K562 (cell line): ENCODE results near the gene MBOAT1. TPM values are rescaled to one million over a fixed set of nuclear protein-coding genes. Genes with fewer than 3 reads are reported as not detected.

Source experiments
- ATF7 ChIP-seq: fragments of 450-650 bp; IDR thresholded peaks from 2 replicates; pipeline ENCODE4 v1.7.1; 2014; ENCODE audit warnings: mild to moderate bottlenecking, moderate library complexity
- CBX2 ChIP-seq: fragments of 200-600 bp; sonication (generic); IDR thresholded peaks from one replicate; pipeline ENCODE4 v1.6.1; 2012; ENCODE audit warnings: mild to moderate bottlenecking, low read length, inconsistent platforms; ENCODE audit not compliant: insufficient read depth, poor library complexity, severe bottlenecking
- CEBPG ChIP-seq, 3 experiments: fragments of 200-800 bp in 1 of 3; sonication (Bioruptor generic) in 1 of 3; sonication (generic) in 1 of 3; formaldehyde crosslinking in 1 of 3; IDR thresholded peaks in 2 of 3; conservative IDR thresholded peaks in 1 of 3; 2 replicates each; pipeline versions ENCODE4 v1.6.1 to v1.8.0; 2016 to 2022; ENCODE audit warnings: missing compliant biosample characterization in 2 of 3, missing genetic modification characterization in 2 of 3, mild to moderate bottlenecking in 1 of 3, missing genetic modification reagents in 1 of 3
- CTBP1 ChIP-seq: fragments of 450-650 bp; IDR thresholded peaks from 2 replicates; pipeline ENCODE4 v1.6.1; 2016; ENCODE audit warnings: borderline replicate concordance
- FOSL1 ChIP-seq: fragments of 200-800 bp; sonication (Bioruptor generic); conservative IDR thresholded peaks from 2 replicates; pipeline ENCODE4 v1.6.1; 2016; ENCODE audit warnings: missing genetic modification characterization, missing compliant biosample characterization
- FUS ChIP-seq: fragments of 200-400 bp; formaldehyde crosslinking; optimal IDR thresholded peaks from 2 replicates; pipeline ENCODE3; 2017; ENCODE audit warnings: low read depth, low read length
- KLF6 ChIP-seq: fragments of 250-450 bp; sonication (Bioruptor Pico); IDR thresholded peaks from 2 replicates; pipeline ENCODE4 v1.4.0; 2020; ENCODE audit warnings: mild to moderate bottlenecking, moderate library complexity, borderline replicate concordance
- MCM5 ChIP-seq: fragments of 450-650 bp; IDR thresholded peaks from 2 replicates; pipeline ENCODE4 v1.6.1; 2016; ENCODE audit warnings: low read depth
- NBN ChIP-seq: fragments of 450-650 bp; IDR thresholded peaks from 2 replicates; pipeline ENCODE4 v1.6.1; 2016; ENCODE audit warnings: low read depth, mild to moderate bottlenecking
- NCOA2 ChIP-seq, 2 experiments: fragments of 450-650 bp; IDR thresholded peaks; 2 replicates each; pipeline ENCODE4 v1.6.1; 2018; ENCODE audit warnings: mild to moderate bottlenecking in 2 of 2, moderate library complexity in 1 of 2; ENCODE audit not compliant: partially characterized antibody in 2 of 2
- NRF1 ChIP-seq, 2 experiments: fragments of 450-650 bp; IDR thresholded peaks in 1 of 2; conservative IDR thresholded peaks in 1 of 2; 2 replicates each; pipeline ENCODE4 v1.6.1; 2014; ENCODE audit warnings: mild to moderate bottlenecking in 2 of 2
- POLR2B ChIP-seq: fragments of 450-650 bp; IDR thresholded peaks from 2 replicates; pipeline ENCODE4 v1.6.1; 2018; ENCODE audit warnings: low read depth; ENCODE audit not compliant: partially characterized antibody
- RAD21 ChIP-seq, 2 experiments: fragments of 250-450 bp in 1 of 2; fragments of 450-650 bp in 1 of 2; sonication (Bioruptor Pico) in 1 of 2; formaldehyde crosslinking in 1 of 2; IDR thresholded peaks in 1 of 2; conservative IDR thresholded peaks in 1 of 2; 2 replicates each; pipeline versions ENCODE4 v1.4.0 to v1.8.0; 2020 to 2022; ENCODE audit warnings: mild to moderate bottlenecking in 2 of 2, moderate library complexity in 1 of 2
- SIN3B ChIP-seq: fragments of 450-650 bp; IDR thresholded peaks from 2 replicates; pipeline ENCODE4 v1.6.1; 2017; ENCODE audit warnings: low read depth, mild to moderate bottlenecking, moderate library complexity
- TBL1XR1 ChIP-seq, 2 experiments: IDR thresholded peaks; 2 replicates each; pipeline ENCODE4 v1.6.1; 2012; ENCODE audit warnings: improper control_type of control experiment in 2 of 2, low read length in 2 of 2, mild to moderate bottlenecking in 1 of 2
- TSC22D4 ChIP-seq: fragments of 450-650 bp; IDR thresholded peaks from 2 replicates; pipeline ENCODE4 v1.6.1; 2016; ENCODE audit warnings: missing genetic modification characterization, missing biosample characterization, control low read depth
- ZEB2 ChIP-seq: fragments of 450-650 bp; IDR thresholded peaks from 2 replicates; pipeline ENCODE4 v1.6.1; 2016
- ZFP30 ChIP-seq: fragments of 250-450 bp; sonication (Bioruptor Pico); IDR thresholded peaks from 2 replicates; pipeline ENCODE4 v1.8.0; 2022; ENCODE audit warnings: moderate library complexity, mild to moderate bottlenecking, inconsistent platforms, borderline replicate concordance
- ZNF766 ChIP-seq: fragments of 200-800 bp; sonication (Bioruptor generic); conservative IDR thresholded peaks from 2 replicates; pipeline ENCODE4 v1.6.1; 2016; ENCODE audit warnings: missing genetic modification characterization, missing compliant biosample characterization
- ZZZ3 ChIP-seq: fragments of 450-650 bp; IDR thresholded peaks from 2 replicates; pipeline ENCODE4 v1.6.1; 2016; ENCODE audit warnings: antibody characterized with exemption, mild to moderate bottlenecking, moderate library complexity
- polyA plus RNA-seq, 8 experiments: library from polyadenylated mRNA; depleted of rRNA in 4 of 8; stranded (reverse) in 5 of 8; unstranded in 3 of 8; fragments of >200 nt; fragmentation: Nextera tagmentation in 2 of 8; fragmentation: Illumina TruSeq in 1 of 8; extraction: Ambion mirVana in 2 of 8; extraction: Trizol in 1 of 8; gene quantifications; 2 replicates each; pipeline versions ENCODE4 v1.2.1 to v1.2.3, GENCODE V29; 2011 to 2014; ENCODE audit warnings: inconsistent platforms in 1 of 8, missing spikeins in 1 of 8
- total RNA-seq, 7 experiments: library from RNA; depleted of rRNA in 6 of 7; stranded (reverse); fragments of >200 nt in 6 of 7; fragmentation: Illumina TruSeq in 2 of 7; extraction: Trizol in 2 of 7; gene quantifications; 2 replicates each; pipeline versions ENCODE4 v1.2.1 to v1.2.3, GENCODE V29; 2011 to 2021; ENCODE audit warnings: low replicate concordance in 1 of 7
- TF ChIP-seq, protein P1 (sequence below): fragments of 450-650 bp; IDR thresholded peaks from 2 replicates; pipeline ENCODE4 v1.6.1; 2018; ENCODE audit not compliant: partially characterized antibody
- TF ChIP-seq, protein P2 (sequence below): fragments of 250-450 bp; sonication (Bioruptor Pico); IDR thresholded peaks from 2 replicates; pipeline ENCODE4 v1.8.0; 2022; ENCODE audit warnings: inconsistent platforms

The MBOAT1 gene
- total and polyA plus RNA-seq, 9 of the 15 experiments (the other 6 are each of a cell fraction or from before 2014, with no cell fraction given), result 0.13 to 16.5 (median 10.3) TPM

DNA sequence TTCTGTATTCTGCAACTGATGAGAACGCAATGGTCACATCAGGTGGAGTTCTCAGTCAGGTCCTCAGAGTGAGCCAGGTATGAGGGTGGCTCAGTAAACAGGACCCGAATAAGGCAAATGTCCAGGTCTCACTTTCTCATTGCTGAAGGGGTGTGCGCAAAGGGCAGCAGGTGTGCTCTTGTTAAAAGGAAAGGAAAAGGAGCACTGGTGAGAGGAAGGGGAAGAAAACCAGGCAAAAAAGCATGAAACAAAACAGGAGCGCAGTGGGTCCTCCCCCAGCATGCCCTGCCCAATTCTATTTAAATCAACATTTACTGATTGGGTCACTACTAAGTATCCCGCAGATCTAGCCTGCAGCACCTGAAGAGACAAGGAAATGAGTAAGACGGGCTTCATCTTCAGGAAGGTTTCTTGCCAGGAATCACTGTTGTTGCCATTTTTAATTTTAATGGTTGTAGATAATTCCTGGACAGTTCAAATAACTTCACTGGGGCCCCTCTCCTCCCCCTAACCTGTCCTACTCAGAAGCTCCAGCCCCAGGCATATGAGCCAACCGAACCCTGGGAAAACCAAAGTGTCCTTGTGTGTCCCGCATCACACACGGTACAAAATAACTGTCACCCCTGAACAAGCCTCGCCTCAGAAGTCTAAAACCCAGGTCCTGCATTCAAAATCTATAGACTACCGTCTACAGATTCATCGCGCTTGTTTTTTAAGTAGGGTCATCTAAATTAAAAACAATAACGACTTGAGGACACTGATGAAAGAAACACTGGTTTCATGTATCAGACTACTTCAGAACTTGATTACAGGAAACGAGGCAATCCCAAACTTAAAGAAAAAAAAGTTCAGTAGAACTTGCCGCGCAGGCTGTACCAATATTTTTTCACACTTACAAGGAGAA lies 980 bp downstream of the MBOAT1 start (continued):
- TF ChIP-seq ZFP30 (CRISPR knock-in tag) (no peak), TBL1XR1 (IDR thresholded peaks at IDR 0.05; ENCODE audit: low read length in 2 of 2) (no peak), FOSL1 (tag) (0 out of 2 replicates have a peak, but pooled peaks have one; percentile 7), NCOA2 (IDR thresholded peaks at IDR 0.05; ENCODE audit: partially characterized antibody in 2 of 2) (no peak), NBN (peak; percentile 50; the same call in 1 of the 2 replicates), ZZZ3 (no peak), NRF1 (conservative IDR thresholded peaks at IDR 0.05 in 1 of 2, IDR thresholded peaks at IDR 0.05 in 1 of 2) (peak; percentile 37 to 50), ZNF766 (CRISPR knock-in tag) (0 out of 2 replicates have a peak, but pooled peaks have one; percentile 38), CTBP1 (peak; percentile 22; the same call in 1 of the 2 replicates), CBX2 (no peak), CEBPG (CRISPR knock-in tag; IDR thresholded peaks at IDR 0.05) (0 out of 2 replicates have a peak, but pooled peaks have one; percentile 7), CEBPG (tag; conservative IDR thresholded peaks at IDR 0.05 in 1 of 2, IDR thresholded peaks at IDR 0.05 in 1 of 2) (no peak), MCM5 (no peak), ATF7 (no peak), SIN3B (no peak), POLR2B (peak; percentile 8), TSC22D4 (tag) (no peak), FUS (no peak), RAD21 (CRISPR knock-in tag; conservative IDR thresholded peaks at IDR 0.05 in 1 of 2, IDR thresholded peaks at IDR 0.05 in 1 of 2) (no peak), KLF6 (CRISPR knock-in tag) (no peak), ZEB2 (peak; percentile 31; the same call in 1 of the 2 replicates)
- TF ChIP-seq, protein P1, sequence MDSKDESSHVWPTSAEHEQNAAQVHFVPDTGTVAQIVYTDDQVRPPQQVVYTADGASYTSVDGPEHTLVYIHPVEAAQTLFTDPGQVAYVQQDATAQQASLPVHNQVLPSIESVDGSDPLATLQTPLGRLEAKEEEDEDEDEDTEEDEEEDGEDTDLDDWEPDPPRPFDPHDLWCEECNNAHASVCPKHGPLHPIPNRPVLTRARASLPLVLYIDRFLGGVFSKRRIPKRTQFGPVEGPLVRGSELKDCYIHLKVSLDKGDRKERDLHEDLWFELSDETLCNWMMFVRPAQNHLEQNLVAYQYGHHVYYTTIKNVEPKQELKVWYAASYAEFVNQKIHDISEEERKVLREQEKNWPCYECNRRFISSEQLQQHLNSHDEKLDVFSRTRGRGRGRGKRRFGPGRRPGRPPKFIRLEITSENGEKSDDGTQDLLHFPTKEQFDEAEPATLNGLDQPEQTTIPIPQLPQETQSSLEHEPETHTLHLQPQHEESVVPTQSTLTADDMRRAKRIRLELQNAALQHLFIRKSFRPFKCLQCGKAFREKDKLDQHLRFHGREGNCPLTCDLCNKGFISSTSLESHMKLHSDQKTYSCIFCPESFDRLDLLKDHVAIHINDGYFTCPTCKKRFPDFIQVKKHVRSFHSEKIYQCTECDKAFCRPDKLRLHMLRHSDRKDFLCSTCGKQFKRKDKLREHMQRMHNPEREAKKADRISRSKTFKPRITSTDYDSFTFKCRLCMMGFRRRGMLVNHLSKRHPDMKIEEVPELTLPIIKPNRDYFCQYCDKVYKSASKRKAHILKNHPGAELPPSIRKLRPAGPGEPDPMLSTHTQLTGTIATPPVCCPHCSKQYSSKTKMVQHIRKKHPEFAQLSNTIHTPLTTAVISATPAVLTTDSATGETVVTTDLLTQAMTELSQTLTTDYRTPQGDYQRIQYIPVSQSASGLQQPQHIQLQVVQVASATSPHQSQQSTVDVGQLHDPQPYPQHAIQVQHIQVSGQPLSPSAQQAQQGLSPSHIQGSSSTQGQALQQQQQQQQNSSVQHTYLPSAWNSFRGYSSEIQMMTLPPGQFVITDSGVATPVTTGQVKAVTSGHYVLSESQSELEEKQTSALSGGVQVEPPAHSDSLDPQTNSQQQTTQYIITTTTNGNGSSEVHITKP, result peak; percentile 29
- TF ChIP-seq, protein P2, sequence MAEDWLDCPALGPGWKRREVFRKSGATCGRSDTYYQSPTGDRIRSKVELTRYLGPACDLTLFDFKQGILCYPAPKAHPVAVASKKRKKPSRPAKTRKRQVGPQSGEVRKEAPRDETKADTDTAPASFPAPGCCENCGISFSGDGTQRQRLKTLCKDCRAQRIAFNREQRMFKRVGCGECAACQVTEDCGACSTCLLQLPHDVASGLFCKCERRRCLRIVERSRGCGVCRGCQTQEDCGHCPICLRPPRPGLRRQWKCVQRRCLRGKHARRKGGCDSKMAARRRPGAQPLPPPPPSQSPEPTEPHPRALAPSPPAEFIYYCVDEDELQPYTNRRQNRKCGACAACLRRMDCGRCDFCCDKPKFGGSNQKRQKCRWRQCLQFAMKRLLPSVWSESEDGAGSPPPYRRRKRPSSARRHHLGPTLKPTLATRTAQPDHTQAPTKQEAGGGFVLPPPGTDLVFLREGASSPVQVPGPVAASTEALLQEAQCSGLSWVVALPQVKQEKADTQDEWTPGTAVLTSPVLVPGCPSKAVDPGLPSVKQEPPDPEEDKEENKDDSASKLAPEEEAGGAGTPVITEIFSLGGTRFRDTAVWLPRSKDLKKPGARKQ (CRISPR knock-in tag), result no peak
